Fibroblast of lung (primary cell): ENCODE results near the gene ACAT2.

ENCODE experiments used
- CTCF ChIP-seq, 2 donors: IDR thresholded peaks in 1 of 2; conservative IDR thresholded peaks in 1 of 2; 1 replicate in 1 of 2; 2 replicates in 1 of 2; pipeline ENCODE4 v1.5.1; 2011 to 2012; ENCODE audit warnings: low read length in 2 of 2, control low read depth in 1 of 2, inconsistent platforms in 1 of 2, low read depth in 1 of 2, mild to moderate bottlenecking in 1 of 2
- EZH2 ChIP-seq: IDR thresholded peaks from 2 replicates; pipeline ENCODE4 v1.5.1; 2012; ENCODE audit warnings: low read length, control low read depth, mild to moderate bottlenecking; ENCODE audit errors: missing control alignments

GRCh38 chr6:159720708-159721107 lies 41.1 kb upstream of the ACAT2 start:
- TF ChIP-seq CTCF (conservative IDR thresholded peaks at IDR 0.05 in 1 of 2, IDR thresholded peaks at IDR 0.05 in 1 of 2; ENCODE audit: low read depth in 1 of 2, low read length in 2 of 2): peak; percentile 6 to 41
- no peak for TF ChIP-seq EZH2
